Measurements from ENCODE around the gene SCAF1.

SCAF1 gene

GRCh38 chr19:49656456-49657109 is 14.6 kb downstream of the SCAF1 start:
- no peaks in the 10 kb centered on the region for H3K4me1 Mint-ChIP-seq
- no peaks in the 10 kb centered on the region for H3K27me3 Mint-ChIP-seq
- no peak for ATAC-seq (replicated peaks; ENCODE audit: extremely low read depth, poor library complexity, severe bottlenecking)
- H3K4me3 Mint-ChIP-seq, result no peak overlapping the region
- no peaks in the 10 kb centered on the region for H3K9me3 Mint-ChIP-seq
- H3K36me3 Mint-ChIP-seq (ENCODE audit: insufficient read depth), result peaks cover 30% of the 10 kb centered on the region
- no peak for DNase-seq (ENCODE audit: low spot score in 2 of 2)
- no peak overlapping the region for H3K27ac Mint-ChIP-seq (ENCODE audit: low read depth)

GRCh38 chr19:49657493-49658138 is 15.6 kb downstream of the SCAF1 start:
- ATAC-seq (replicated peaks; ENCODE audit: extremely low read depth, poor library complexity, severe bottlenecking) (no peak), DNase-seq (ENCODE audit: low spot score in 2 of 2) (no peak)
- peaks cover 30% of the 10 kb centered on the region for H3K36me3 Mint-ChIP-seq (ENCODE audit: insufficient read depth)
- no peak overlapping the region for H3K4me3 Mint-ChIP-seq
- no peaks in the 10 kb centered on the region for H3K27me3 Mint-ChIP-seq
- no peaks in the 10 kb centered on the region for H3K9me3 Mint-ChIP-seq
- peak overlapping the region; percentile 81 for H3K27ac Mint-ChIP-seq (ENCODE audit: low read depth)
- H3K4me1 Mint-ChIP-seq, result no peaks in the 10 kb centered on the region

- ATAC-seq (replicated peaks; ENCODE audit: extremely low read depth, poor library complexity, severe bottlenecking), result no peak
- Mint-ChIP-seq H3K36me3 (ENCODE audit: insufficient read depth) (peaks cover 30% of the 10 kb centered on the region), H3K4me1 (no peaks in the 10 kb centered on the region), H3K27ac (ENCODE audit: low read depth) (peak overlapping the region; percentile 81), H3K9me3 (no peaks in the 10 kb centered on the region), H3K27me3 (no peaks in the 10 kb centered on the region), H3K4me3 (no peak overlapping the region)
- DNase-seq (ENCODE audit: low spot score in 2 of 2), result no peak
Measured at GRCh38 chr19:49658139-49658517, 16.1 kb downstream of the SCAF1 start.

GRCh38 chr19:49658566-49659442 is 16.8 kb downstream of the SCAF1 start:
- Mint-ChIP-seq H3K27me3 (no peaks in the 10 kb centered on the region), H3K4me3 (no peak overlapping the region), H3K27ac (ENCODE audit: low read depth) (no peak overlapping the region), H3K9me3 (no peaks in the 10 kb centered on the region), H3K36me3 (ENCODE audit: insufficient read depth) (peaks cover 32% of the 10 kb centered on the region), H3K4me1 (peaks cover 3% of the 10 kb centered on the region)
- DNase-seq (ENCODE audit: low spot score in 2 of 2) (no peak), ATAC-seq (replicated peaks; ENCODE audit: extremely low read depth, poor library complexity, severe bottlenecking) (no peak)

- DNase-seq (ENCODE audit: low spot score in 2 of 2) (no peak), ATAC-seq (replicated peaks; ENCODE audit: extremely low read depth, poor library complexity, severe bottlenecking) (no peak)
- Mint-ChIP-seq H3K36me3 (ENCODE audit: insufficient read depth) (peaks cover 38% of the 10 kb centered on the region), H3K27me3 (no peaks in the 10 kb centered on the region), H3K9me3 (no peaks in the 10 kb centered on the region), H3K27ac (ENCODE audit: low read depth) (no peak overlapping the region), H3K4me3 (no peak overlapping the region), H3K4me1 (peaks cover 19% of the 10 kb centered on the region)
Measured at GRCh38 chr19:49660338-49660961, 18.4 kb downstream of the SCAF1 start.

GRCh38 chr19:49662011-49662410 is 20.0 kb downstream of the SCAF1 start:
- DNase-seq (ENCODE audit: low spot score in 2 of 2) (no peak), ATAC-seq (replicated peaks; ENCODE audit: extremely low read depth, poor library complexity, severe bottlenecking) (no peak)
- Mint-ChIP-seq H3K36me3 (ENCODE audit: insufficient read depth) (peaks cover 46% of the 10 kb centered on the region), H3K4me3 (no peak overlapping the region), H3K27ac (ENCODE audit: low read depth) (peak overlapping the region; percentile 96), H3K4me1 (peaks cover 35% of the 10 kb centered on the region), H3K27me3 (no peaks in the 10 kb centered on the region), H3K9me3 (no peaks in the 10 kb centered on the region)

- H3K36me3 Mint-ChIP-seq (ENCODE audit: insufficient read depth), result peaks cover 44% of the 10 kb centered on the region
- no peak for ATAC-seq (replicated peaks; ENCODE audit: extremely low read depth, poor library complexity, severe bottlenecking)
- H3K27me3 Mint-ChIP-seq, result no peaks in the 10 kb centered on the region
- H3K9me3 Mint-ChIP-seq, result no peaks in the 10 kb centered on the region
- DNase-seq (ENCODE audit: low spot score in 2 of 2), result no peak
- peaks cover 39% of the 10 kb centered on the region for H3K4me1 Mint-ChIP-seq
- H3K27ac Mint-ChIP-seq (ENCODE audit: low read depth), result peak overlapping the region; percentile 96
- peak overlapping the region; percentile 99 for H3K4me3 Mint-ChIP-seq
Measured at GRCh38 chr19:49663224-49663623, 21.2 kb downstream of the SCAF1 start.

GRCh38 chr19:49664171-49665035 is 22.4 kb downstream of the SCAF1 start:
- Mint-ChIP-seq H3K9me3 (no peaks in the 10 kb centered on the region), H3K4me1 (peaks cover 39% of the 10 kb centered on the region), H3K27me3 (no peaks in the 10 kb centered on the region), H3K36me3 (ENCODE audit: insufficient read depth) (peaks cover 40% of the 10 kb centered on the region), H3K27ac (ENCODE audit: low read depth) (peak overlapping the region; percentile 96), H3K4me3 (peak overlapping the region; percentile 99)
- DNase-seq (ENCODE audit: low spot score in 2 of 2), result peak; percentile 76 to 77
- peak; percentile 69 for ATAC-seq (replicated peaks; ENCODE audit: extremely low read depth, poor library complexity, severe bottlenecking)

GRCh38 chr19:49665036-49665350 is 23.0 kb downstream of the SCAF1 start:
- peaks cover 39% of the 10 kb centered on the region for H3K4me1 Mint-ChIP-seq
- peak overlapping the region; percentile 99 for H3K4me3 Mint-ChIP-seq
- H3K36me3 Mint-ChIP-seq (ENCODE audit: insufficient read depth), result peaks cover 40% of the 10 kb centered on the region
- DNase-seq (ENCODE audit: low spot score in 2 of 2), result no peak
- no peaks in the 10 kb centered on the region for H3K27me3 Mint-ChIP-seq
- H3K27ac Mint-ChIP-seq (ENCODE audit: low read depth), result peak overlapping the region; percentile 96
- no peaks in the 10 kb centered on the region for H3K9me3 Mint-ChIP-seq
- peak; percentile 1 for ATAC-seq (replicated peaks; ENCODE audit: extremely low read depth, poor library complexity, severe bottlenecking)

GRCh38 chr19:49665351-49666119 is 23.5 kb downstream of the SCAF1 start, which contains the start of the genes BCL2L12 and IRF3:
Gene BCL2L12 (plus strand): TSS chr19:49665933. CDS start chr19:49666693, 760 bp downstream.
Gene IRF3 (minus strand): TSS chr19:49665857. CDS start chr19:49664838, 1,019 bp downstream.
- peaks cover 37% of the 10 kb centered on the region for H3K36me3 Mint-ChIP-seq (ENCODE audit: insufficient read depth)
- H3K27me3 Mint-ChIP-seq, result no peaks in the 10 kb centered on the region
- H3K9me3 Mint-ChIP-seq, result no peaks in the 10 kb centered on the region
- peak within 1 kb of the TSS; percentile 96 for H3K27ac Mint-ChIP-seq (ENCODE audit: low read depth)
- peak; percentile 80 for ATAC-seq (replicated peaks; ENCODE audit: extremely low read depth, poor library complexity, severe bottlenecking)
- DNase-seq (ENCODE audit: low spot score in 2 of 2), result peak; percentile 99
- H3K4me1 Mint-ChIP-seq, result peaks cover 39% of the 10 kb centered on the region
- peak within 1 kb of the TSS; percentile 99 for H3K4me3 Mint-ChIP-seq

GRCh38 chr19:49666120-49666444 is 24.1 kb downstream of the SCAF1 start:
- peak overlapping the region; percentile 96 for H3K27ac Mint-ChIP-seq (ENCODE audit: low read depth)
- DNase-seq (ENCODE audit: low spot score in 2 of 2) (no peak), ATAC-seq (replicated peaks; ENCODE audit: extremely low read depth, poor library complexity, severe bottlenecking) (peak; percentile 0)
- no peaks in the 10 kb centered on the region for H3K27me3 Mint-ChIP-seq
- H3K9me3 Mint-ChIP-seq, result no peaks in the 10 kb centered on the region
- H3K36me3 Mint-ChIP-seq (ENCODE audit: insufficient read depth), result peaks cover 36% of the 10 kb centered on the region
- H3K4me1 Mint-ChIP-seq, result peaks cover 39% of the 10 kb centered on the region
- peak overlapping the region; percentile 99 for H3K4me3 Mint-ChIP-seq
